ENCODE data around the gene SMYD5. TPM values are rescaled to one million over a fixed set of nuclear protein-coding genes. Genes with fewer than 3 reads are reported as not detected.
A peak's percentile ranks its signal among the peaks of the same experiment; 100 is the strongest.

Gene SMYD5
- total and polyA plus RNA-seq, 9 of the 15 experiments (the other 6 are each of a cell fraction or from before 2014, with no cell fraction given): 11.4 to 56.8 (median 32.0) TPM

DNA sequence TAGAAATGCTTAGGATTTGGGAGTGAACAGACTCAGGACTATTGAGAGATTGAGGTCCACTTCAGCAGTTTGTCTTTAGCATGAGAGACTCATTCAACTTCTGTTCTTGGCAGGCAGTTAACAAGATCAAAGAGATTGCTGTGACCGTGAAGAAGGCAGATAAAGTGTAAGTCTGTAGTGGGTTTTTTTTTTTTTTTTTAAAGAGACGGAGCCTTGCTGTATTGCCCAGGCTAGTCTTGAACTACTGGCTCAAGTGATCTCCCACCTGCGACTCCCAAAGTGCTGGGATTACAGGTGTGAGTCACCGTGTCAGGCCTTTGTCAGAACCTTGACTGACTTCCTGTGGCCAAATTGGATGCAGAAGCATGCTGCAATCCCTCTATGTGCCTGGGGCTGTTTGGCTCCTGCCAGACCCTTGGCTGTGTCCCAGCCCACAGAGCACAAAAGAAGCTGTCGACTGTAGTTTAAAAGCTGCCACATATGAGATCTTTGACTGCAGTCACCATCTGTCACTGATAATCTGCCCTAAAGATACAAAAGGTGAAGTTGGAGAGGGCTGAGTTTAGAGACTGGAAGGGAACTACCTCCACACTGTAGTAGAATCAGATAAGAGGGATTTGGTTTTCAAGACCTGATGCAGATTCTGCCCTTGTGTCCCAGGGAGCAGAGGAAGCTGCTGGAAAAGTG lies 30.0 kb downstream of the SMYD5 start:
- Histone ChIP-seq H3K27ac (ENCODE audit: extremely low read depth, low read depth, low read length) (peak overlapping the region; percentile 26; the same call in 1 of the 3 replicates), H3K79me2 (ENCODE audit: control insufficient read depth, insufficient read depth, low read length) (peaks cover 64% of the 10 kb centered on the region), H3K4me3 (no peak overlapping the region), H3K4me1 (replicated peaks in 1 of 2; ENCODE audit: control insufficient read depth in 2 of 2, insufficient read depth in 2 of 2, low read length in 2 of 2) (peaks cover 0 to 10% of the 10 kb centered on the region in 2 experiments; a peak in 3 of 5 replicates), H3K27me3 (ENCODE audit: control insufficient read depth in 2 of 2, insufficient read depth in 2 of 2, low read length in 2 of 2) (no peaks in the 10 kb centered on the region), H2AFZ (ENCODE audit: low read depth, low read length) (no peak overlapping the region), H4K20me1 (replicated peaks; ENCODE audit: control insufficient read depth, insufficient read depth, low read length) (peaks cover 30% of the 10 kb centered on the region), H3K9me1 (ENCODE audit: control insufficient read depth, insufficient read depth, low read length) (no peaks in the 10 kb centered on the region), H3K9ac (ENCODE audit: insufficient read depth in 1 of 2, low read depth in 2 of 2, low read length in 2 of 2) (no peak overlapping the region), H3K4me2 (ENCODE audit: insufficient read depth, low read length) (no peak overlapping the region), H3K9me3 (replicated peaks; ENCODE audit: control insufficient read depth, insufficient read depth, low read depth, low read length) (no peaks in the 10 kb centered on the region), H3K36me3 (ENCODE audit: control insufficient read depth, insufficient read depth, low read length) (peaks cover 96% of the 10 kb centered on the region)
- CTCF ChIA-PET (ENCODE audit: low intra/inter-chr PET ratio): no interaction called here
- BruUV-seq (replicated peaks): no TSS peak
- FAIRE-seq (peak; percentile 48), ATAC-seq (peak; percentile 40), DNase-seq (ENCODE audit: extremely low read depth in 1 of 4, low spot score in 3 of 4) (peak in 1 of 4 experiments; percentile 20)
- POLR2A ChIA-PET: interaction anchor here (0.6 to 4.1 kb wide), 6 partner anchors 8 to 84 kb away, joined by 3 to 24 read pairs (median 5); partner anchors contain the start of genes CCT7 and PRADC1
- WGBS (ENCODE audit: insufficient coverage, low coverage, missing lambda C conversion rate): 31% methylated on average over 5 of the region's 5 CpGs
- intact Hi-C loops (cut with micrococcal nuclease) (no loop called here), in situ Hi-C loops (cut with MboI) (no loop called here)
- TF ChIP-seq NFIC (IDR thresholded peaks at IDR 0.05): no peak
- TF ChIP-seq DACH1 (IDR thresholded peaks at IDR 0.05; ENCODE audit: partially characterized antibody): no peak
- no peak for TF ChIP-seq ZNF12 (CRISPR knock-in tag; IDR thresholded peaks at IDR 0.05)
- no peak for TF ChIP-seq HNRNPK (IDR thresholded peaks at IDR 0.05; ENCODE audit: low read depth, low read length, poor library complexity, severe bottlenecking)
- TF ChIP-seq FOSL1 (tag; conservative IDR thresholded peaks at IDR 0.05): 0 out of 2 replicates have a peak, but pooled peaks have one; percentile 23
- TF ChIP-seq, protein P1, sequence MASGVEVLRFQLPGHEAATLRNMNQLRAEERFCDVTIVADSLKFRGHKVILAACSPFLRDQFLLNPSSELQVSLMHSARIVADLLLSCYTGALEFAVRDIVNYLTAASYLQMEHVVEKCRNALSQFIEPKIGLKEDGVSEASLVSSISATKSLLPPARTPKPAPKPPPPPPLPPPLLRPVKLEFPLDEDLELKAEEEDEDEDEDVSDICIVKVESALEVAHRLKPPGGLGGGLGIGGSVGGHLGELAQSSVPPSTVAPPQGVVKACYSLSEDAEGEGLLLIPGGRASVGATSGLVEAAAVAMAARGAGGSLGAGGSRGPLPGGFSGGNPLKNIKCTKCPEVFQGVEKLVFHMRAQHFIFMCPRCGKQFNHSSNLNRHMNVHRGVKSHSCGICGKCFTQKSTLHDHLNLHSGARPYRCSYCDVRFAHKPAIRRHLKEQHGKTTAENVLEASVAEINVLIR (CRISPR knock-in tag; IDR thresholded peaks at IDR 0.05): no peak
- no peak for TF ChIP-seq FOXP4 (CRISPR knock-in tag; IDR thresholded peaks at IDR 0.05; ENCODE audit: borderline replicate concordance)
- no peak for TF ChIP-seq CAMTA2 (CRISPR knock-in tag; conservative IDR thresholded peaks at IDR 0.05)
- no peak for TF ChIP-seq CBX3 (IDR thresholded peaks at IDR 0.05; ENCODE audit: borderline replicate concordance in 1 of 2, low read length in 2 of 2)
- no peak for TF ChIP-seq ZNF217 (CRISPR knock-in tag; IDR thresholded peaks at IDR 0.05)
- no peak for TF ChIP-seq NFATC3 (IDR thresholded peaks at IDR 0.05)
- TF ChIP-seq CC2D1A (IDR thresholded peaks at IDR 0.05): no peak
- no peak for TF ChIP-seq SNIP1 (IDR thresholded peaks at IDR 0.05; ENCODE audit: low read depth)
- TF ChIP-seq ZNF239 (CRISPR knock-in tag; IDR thresholded peaks at IDR 0.05): peak; percentile 41; the same call in 1 of the 2 replicates
- TF ChIP-seq ZKSCAN1 (IDR thresholded peaks at IDR 0.05; ENCODE audit: low read depth, low read length): no peak
- TF ChIP-seq HEY1 (CRISPR knock-in tag; IDR thresholded peaks at IDR 0.05; ENCODE audit: borderline replicate concordance): no peak
- TF ChIP-seq MAFF (IDR thresholded peaks at IDR 0.05; ENCODE audit: low read length): no peak
- TF ChIP-seq, protein P2, sequence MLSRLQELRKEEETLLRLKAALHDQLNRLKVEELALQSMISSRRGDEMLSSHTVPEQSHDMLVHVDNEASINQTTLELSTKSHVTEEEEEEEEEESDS (CRISPR knock-in tag; IDR thresholded peaks at IDR 0.05): no peak
- TF ChIP-seq TCF7L2 (IDR thresholded peaks at IDR 0.05; ENCODE audit: low read depth, low read length): no peak
- TF ChIP-seq ZKSCAN8 (CRISPR knock-in tag; IDR thresholded peaks at IDR 0.05): no peak

Measured in K562 (cell line).